ENCODE results near the gene ADAMTS12.
"Not testable (repeated sequence)": the region's sequence is repeated elsewhere in the genome, so short reads cannot be mapped to it uniquely, and the experiment has no call there.

ADAMTS12 gene

GRCh38 chr5:33929925-33930690, 38.3 kb upstream of the ADAMTS12 start:
- no peak for DNase-seq (ENCODE audit: low read depth)
- H3K4me3 ChIP-seq (ENCODE audit: low read depth, low read length) = no peak overlapping the region
- no peak for TF ChIP-seq CTCF (IDR thresholded peaks at IDR 0.05; ENCODE audit: control insufficient read depth, extremely low read depth, insufficient read depth)

- no peak overlapping the region for H3K4me3 ChIP-seq (ENCODE audit: low read depth, low read length)
- TF ChIP-seq CTCF (IDR thresholded peaks at IDR 0.05; ENCODE audit: control insufficient read depth, extremely low read depth, insufficient read depth) = no peak
- no peak for DNase-seq (ENCODE audit: low read depth)
Observed at GRCh38 chr5:33928283-33928682, 36.5 kb upstream of the ADAMTS12 start.

- H3K4me3 ChIP-seq (ENCODE audit: low read depth, low read length) = no peak overlapping the region
- DNase-seq (ENCODE audit: low read depth) = no peak
- no peak for TF ChIP-seq CTCF (IDR thresholded peaks at IDR 0.05; ENCODE audit: control insufficient read depth, extremely low read depth, insufficient read depth)
Observed at GRCh38 chr5:33927685-33928084, 35.9 kb upstream of the ADAMTS12 start.

GRCh38 chr5:33925278-33925677, 33.5 kb upstream of the ADAMTS12 start:
- no peak for TF ChIP-seq CTCF (IDR thresholded peaks at IDR 0.05; ENCODE audit: control insufficient read depth, extremely low read depth, insufficient read depth)
- H3K4me3 ChIP-seq (ENCODE audit: low read depth, low read length) = no peak overlapping the region
- DNase-seq (ENCODE audit: low read depth) = no peak

- no peak overlapping the region for H3K4me3 ChIP-seq (ENCODE audit: low read depth, low read length)
- TF ChIP-seq CTCF (IDR thresholded peaks at IDR 0.05; ENCODE audit: control insufficient read depth, extremely low read depth, insufficient read depth) = no peak
- no peak for DNase-seq (ENCODE audit: low read depth)
Observed at GRCh38 chr5:33921002-33921401, 29.2 kb upstream of the ADAMTS12 start.

GRCh38 chr5:33914844-33915243, 23.1 kb upstream of the ADAMTS12 start:
- not testable (repeated sequence) for DNase-seq (ENCODE audit: low read depth); H3K4me3 ChIP-seq (ENCODE audit: low read depth, low read length)

- H3K4me3 ChIP-seq (ENCODE audit: low read depth, low read length); DNase-seq (ENCODE audit: low read depth): not testable (repeated sequence)
Observed at GRCh38 chr5:33906248-33906647, 14.5 kb upstream of the ADAMTS12 start.

GRCh38 chr5:33905381-33905780, 13.6 kb upstream of the ADAMTS12 start:
- TF ChIP-seq CTCF (IDR thresholded peaks at IDR 0.05; ENCODE audit: control insufficient read depth, extremely low read depth, insufficient read depth) = no peak
- no peak overlapping the region for H3K4me3 ChIP-seq (ENCODE audit: low read depth, low read length)
- DNase-seq (ENCODE audit: low read depth) = no peak
